ENCODE results near the gene TREH.

TREH gene

GRCh38 chr11:118619444-118620197 is 59.8 kb downstream of the TREH start:
- peak; percentile 96 for DNase-seq (ENCODE audit: low read depth)
- H3K4me3 ChIP-seq (ENCODE audit: control insufficient read depth, low read depth, low read length): peak overlapping the region; percentile 15
- TF ChIP-seq, protein P1, sequence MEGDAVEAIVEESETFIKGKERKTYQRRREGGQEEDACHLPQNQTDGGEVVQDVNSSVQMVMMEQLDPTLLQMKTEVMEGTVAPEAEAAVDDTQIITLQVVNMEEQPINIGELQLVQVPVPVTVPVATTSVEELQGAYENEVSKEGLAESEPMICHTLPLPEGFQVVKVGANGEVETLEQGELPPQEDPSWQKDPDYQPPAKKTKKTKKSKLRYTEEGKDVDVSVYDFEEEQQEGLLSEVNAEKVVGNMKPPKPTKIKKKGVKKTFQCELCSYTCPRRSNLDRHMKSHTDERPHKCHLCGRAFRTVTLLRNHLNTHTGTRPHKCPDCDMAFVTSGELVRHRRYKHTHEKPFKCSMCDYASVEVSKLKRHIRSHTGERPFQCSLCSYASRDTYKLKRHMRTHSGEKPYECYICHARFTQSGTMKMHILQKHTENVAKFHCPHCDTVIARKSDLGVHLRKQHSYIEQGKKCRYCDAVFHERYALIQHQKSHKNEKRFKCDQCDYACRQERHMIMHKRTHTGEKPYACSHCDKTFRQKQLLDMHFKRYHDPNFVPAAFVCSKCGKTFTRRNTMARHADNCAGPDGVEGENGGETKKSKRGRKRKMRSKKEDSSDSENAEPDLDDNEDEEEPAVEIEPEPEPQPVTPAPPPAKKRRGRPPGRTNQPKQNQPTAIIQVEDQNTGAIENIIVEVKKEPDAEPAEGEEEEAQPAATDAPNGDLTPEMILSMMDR (conservative IDR thresholded peaks at IDR 0.05; ENCODE audit: control insufficient read depth, insufficient read depth, low read depth, low read length): no peak

DNA sequence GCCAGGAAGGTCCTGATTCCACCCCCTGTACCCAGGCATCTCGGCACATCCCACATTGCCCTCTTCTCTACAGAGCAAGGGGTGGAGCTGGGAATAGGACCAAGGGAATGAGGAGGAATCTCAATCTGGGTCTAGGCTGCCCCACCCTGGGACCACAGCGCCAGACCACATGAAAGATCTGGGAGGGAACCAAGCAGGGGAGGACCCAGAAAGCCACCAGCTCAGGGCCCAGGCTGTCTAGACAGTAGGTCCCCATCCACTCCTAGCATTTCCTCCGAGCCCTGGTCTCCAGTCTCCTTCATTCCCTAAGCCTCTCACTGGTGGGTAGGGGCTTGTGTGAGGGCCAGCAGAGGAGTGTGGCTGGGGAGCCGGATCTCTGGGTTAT is 60.5 kb downstream of the TREH start:
- DNase-seq (ENCODE audit: low read depth): peak; percentile 87
- H3K4me3 ChIP-seq (ENCODE audit: control insufficient read depth, low read depth, low read length): peak overlapping the region; percentile 15
- TF ChIP-seq, protein P1 (conservative IDR thresholded peaks at IDR 0.05; ENCODE audit: control insufficient read depth, insufficient read depth, low read depth, low read length): no peak

DNA sequence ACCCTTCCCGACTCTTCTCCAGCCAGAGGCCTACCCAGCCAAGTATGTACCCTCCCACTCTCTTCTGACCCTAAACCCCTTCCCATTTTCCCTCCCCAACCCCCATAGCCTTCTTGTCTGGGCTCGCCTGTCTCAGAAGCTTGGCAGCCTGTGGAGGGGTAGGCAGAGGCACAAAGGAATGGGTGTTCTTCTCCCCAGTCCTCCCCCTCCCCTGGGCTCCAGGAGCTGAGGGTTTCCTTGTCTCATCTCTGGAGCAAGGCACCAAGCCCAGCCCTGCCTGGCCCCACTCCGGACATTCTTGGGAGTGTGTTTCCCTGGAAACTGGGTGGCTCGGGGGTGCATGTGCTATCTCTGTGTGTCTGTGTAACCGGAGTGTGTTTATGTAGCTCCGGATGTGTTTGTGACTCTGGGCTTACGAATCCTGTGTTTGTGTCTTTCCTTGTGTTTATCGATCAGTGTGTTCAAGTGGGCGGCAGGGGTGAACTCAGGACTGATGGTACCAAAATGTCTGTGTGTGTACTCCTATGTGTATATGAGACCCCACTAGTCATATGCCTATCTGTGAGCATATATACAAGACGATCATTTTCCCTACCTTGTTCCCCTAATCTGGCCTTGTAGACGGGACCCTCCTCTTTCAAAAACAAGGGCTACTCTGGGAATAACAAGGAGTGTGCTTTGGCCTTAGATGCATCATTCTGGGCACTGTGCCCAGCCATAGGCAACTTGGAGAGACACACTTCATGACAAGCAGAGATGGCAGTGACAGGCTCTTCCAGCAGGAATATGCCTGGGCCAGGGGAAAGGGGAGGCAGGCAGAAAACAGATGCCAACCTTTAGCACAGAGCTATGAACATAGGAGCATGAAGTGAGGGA is 61.1 kb downstream of the TREH start:
- H3K4me3 ChIP-seq (ENCODE audit: control insufficient read depth, low read depth, low read length): no peak overlapping the region
- DNase-seq (ENCODE audit: low read depth): peak; percentile 87
- TF ChIP-seq, protein P1 (conservative IDR thresholded peaks at IDR 0.05; ENCODE audit: control insufficient read depth, insufficient read depth, low read depth, low read length): no peak

DNA sequence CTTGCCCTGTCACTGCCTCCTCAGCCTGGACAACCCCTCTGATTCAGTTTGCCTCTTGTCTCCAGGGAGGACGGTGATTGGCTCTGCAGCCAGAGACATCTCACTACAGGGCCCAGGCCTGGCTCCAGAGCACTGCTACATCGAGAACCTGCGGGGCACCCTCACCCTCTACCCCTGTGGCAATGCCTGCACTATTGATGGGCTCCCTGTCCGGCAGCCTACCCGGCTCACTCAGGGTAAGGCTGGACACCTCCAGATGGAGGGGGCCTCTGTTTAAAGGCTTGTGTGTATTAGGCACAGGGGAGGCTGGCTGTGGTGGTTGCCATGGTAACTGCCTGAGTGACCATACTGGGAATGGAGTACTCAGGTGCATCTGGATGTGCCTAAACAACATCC is 63.5 kb downstream of the TREH start:
- no peak for DNase-seq (ENCODE audit: low read depth)
- no peak overlapping the region for H3K4me3 ChIP-seq (ENCODE audit: control insufficient read depth, low read depth, low read length)
- TF ChIP-seq, protein P1 (conservative IDR thresholded peaks at IDR 0.05; ENCODE audit: control insufficient read depth, insufficient read depth, low read depth, low read length): no peak

GRCh38 chr11:118615282-118615975 is 64.0 kb downstream of the TREH start:
- DNase-seq (ENCODE audit: low read depth): no peak
- TF ChIP-seq, protein P1 (conservative IDR thresholded peaks at IDR 0.05; ENCODE audit: control insufficient read depth, insufficient read depth, low read depth, low read length): no peak
- H3K4me3 ChIP-seq (ENCODE audit: control insufficient read depth, low read depth, low read length): no peak overlapping the region

DNA sequence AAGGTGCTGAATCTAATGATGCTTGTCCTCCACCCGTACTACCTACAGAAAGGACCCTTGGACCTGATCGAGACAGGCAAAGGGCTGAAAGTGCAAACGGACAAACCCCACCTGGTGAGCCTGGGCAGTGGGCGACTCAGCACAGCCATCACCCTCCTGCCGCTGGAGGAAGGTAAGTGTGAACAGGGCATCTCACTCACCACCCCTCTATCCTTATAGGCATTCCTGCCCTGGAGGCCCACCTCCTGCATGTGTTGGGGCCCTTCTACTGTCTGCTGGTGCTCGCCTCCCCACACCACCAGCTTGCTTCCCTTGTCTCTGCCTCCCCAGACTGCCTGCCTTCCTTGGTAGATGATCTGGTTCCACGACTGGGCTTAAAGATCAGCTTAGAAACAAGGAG is 64.9 kb downstream of the TREH start:
- DNase-seq (ENCODE audit: low read depth): no peak
- no peak overlapping the region for H3K4me3 ChIP-seq (ENCODE audit: control insufficient read depth, low read depth, low read length)
- TF ChIP-seq, protein P1 (conservative IDR thresholded peaks at IDR 0.05; ENCODE audit: control insufficient read depth, insufficient read depth, low read depth, low read length): no peak
